Gastrocnemius medialis (tissue), 4 donors: ENCODE measurements around the gene TM9SF2.

Source experiments
- CTCF ChIP-seq, 5 experiments: fragments of 450-650 bp in 3 of 5; fragments of 200-600 bp in 2 of 5; sonication (generic) in 2 of 5; IDR thresholded peaks in 4 of 5; conservative IDR thresholded peaks in 1 of 5; 1 replicate in 4 of 5; 2 replicates in 1 of 5; pipeline ENCODE4 v1.5.1; 2016 to 2019; ENCODE audit warnings: antibody characterized with exemption in 5 of 5, mild to moderate bottlenecking in 3 of 5, moderate library complexity in 3 of 5
- POLR2A ChIP-seq, 2 donors: fragments of 450-650 bp; IDR thresholded peaks; one replicate each; pipeline ENCODE4 v1.6.1; 2017; ENCODE audit warnings: antibody characterized with exemption in 2 of 2, mild to moderate bottlenecking in 2 of 2, moderate library complexity in 2 of 2

GRCh38 chr13:99486996-99487395, 14.3 kb upstream of the TM9SF2 start:
- TF ChIP-seq POLR2A (IDR thresholded peaks at IDR 0.05) = no peak
- no peak for TF ChIP-seq CTCF (IDR thresholded peaks at IDR 0.05 in 4 of 5, conservative IDR thresholded peaks at IDR 0.05 in 1 of 5)
